HG02884 (cell line): ENCODE measurements around the gene GPR150.
"Not testable (repeated sequence)": the region's sequence is repeated elsewhere in the genome, so short reads cannot be mapped to it uniquely, and the experiment has no call there.

ENCODE experiments used
- ATAC-seq: cut with Tn5 transposase; IDR thresholded peaks from one replicate; pipeline ENCODE4 v1.9.1; 2021; ENCODE audit warnings: mild to moderate bottlenecking, moderate library complexity; ENCODE audit not compliant: unreplicated experiment

GPR150 gene

DNA sequence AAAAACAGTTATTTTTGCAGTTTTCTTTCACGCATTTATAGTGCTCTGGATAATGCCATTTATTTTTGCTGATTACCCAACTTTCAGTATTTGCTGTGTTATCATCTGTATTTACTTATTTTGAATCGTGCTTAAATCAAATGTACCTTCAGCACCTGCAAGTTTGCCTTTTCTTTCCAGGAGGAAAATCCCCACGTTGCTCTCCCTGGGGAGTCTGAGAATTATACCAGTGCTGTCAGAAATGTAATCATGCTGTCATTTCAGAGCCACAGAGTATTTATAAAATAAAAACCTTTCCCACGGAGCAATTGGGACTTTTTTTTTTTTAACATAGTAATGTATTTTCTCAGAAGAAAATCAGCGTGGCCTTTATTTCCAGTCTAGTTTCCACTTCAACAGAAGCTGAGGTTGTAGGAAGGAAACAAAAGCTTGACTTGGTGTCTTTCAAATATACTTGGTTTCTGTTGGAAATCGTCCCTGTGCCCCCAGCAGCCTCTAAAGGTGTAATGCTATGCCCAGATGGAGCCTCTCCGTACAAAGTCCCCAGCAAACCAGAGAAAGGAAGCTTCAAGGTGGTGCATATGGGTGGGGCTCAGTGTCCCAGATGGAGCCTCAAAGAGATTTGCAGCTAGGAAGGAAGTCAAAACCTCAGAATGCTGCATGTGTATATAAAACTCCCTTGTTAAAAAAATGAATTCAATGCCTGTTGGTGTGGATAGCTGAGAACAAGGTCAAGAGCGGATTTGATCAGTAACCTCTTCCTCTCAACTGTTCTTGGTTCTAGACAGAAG lies 2.1 kb downstream of the GPR150 start:
- ATAC-seq: no peak

DNA sequence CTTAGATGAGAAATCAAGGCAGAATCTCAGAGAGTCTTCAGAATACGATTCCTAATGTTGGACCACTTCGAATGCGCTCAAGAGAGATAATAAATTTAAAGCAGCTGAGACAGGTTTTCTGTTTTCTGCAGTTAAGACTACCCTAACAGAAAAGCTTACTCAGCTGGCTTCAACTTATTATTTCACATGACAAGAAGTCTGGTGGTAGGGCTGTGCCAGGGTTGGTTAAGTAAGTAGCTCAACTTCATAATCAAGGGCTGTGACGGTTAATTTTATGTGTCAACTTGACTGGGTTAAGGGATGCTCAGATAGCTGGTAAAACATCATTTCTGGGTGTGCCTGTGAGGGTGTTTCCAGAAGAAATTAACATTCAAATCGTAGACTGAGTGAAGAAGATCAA lies 3.8 kb downstream of the GPR150 start:
- no peak for ATAC-seq

DNA sequence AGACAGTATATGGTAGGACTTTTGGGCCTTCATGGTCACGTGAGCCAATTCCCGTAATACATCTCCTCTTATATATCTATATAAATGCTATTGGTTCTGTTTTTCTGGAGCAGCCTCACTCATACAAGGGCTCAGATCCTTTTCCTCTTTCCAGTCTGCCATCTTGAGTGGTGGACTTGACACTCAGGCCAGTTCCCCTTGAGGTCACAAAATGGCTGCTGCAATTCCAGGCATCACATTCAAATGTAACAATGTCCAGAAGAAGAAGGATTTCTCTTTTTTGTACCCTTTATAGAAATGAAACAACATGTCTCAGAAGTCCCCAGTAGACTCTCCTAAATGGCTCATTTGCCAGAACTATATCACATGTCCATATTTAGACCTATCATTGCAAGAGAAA lies 4.5 kb downstream of the GPR150 start:
- no peak for ATAC-seq

DNA sequence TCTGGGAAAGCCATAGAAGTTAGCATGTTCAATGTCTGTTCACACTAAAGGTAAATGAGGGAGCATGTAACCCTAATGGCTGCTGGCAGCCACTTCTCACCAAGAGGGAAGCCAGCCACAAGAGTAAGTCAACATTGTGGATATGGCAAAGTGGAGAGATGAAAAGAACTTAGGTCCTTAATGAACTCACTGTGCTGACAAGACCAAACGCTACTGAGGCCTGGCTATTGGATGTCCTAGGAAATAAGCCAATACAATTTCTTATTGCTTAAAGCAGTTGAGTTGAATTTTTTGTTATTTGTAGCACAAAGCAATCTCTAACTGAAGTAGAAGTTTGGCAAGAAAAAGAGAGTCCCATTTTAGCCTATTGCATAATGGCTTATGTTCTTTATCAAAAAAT lies 6.8 kb downstream of the GPR150 start:
- ATAC-seq: no peak

DNA sequence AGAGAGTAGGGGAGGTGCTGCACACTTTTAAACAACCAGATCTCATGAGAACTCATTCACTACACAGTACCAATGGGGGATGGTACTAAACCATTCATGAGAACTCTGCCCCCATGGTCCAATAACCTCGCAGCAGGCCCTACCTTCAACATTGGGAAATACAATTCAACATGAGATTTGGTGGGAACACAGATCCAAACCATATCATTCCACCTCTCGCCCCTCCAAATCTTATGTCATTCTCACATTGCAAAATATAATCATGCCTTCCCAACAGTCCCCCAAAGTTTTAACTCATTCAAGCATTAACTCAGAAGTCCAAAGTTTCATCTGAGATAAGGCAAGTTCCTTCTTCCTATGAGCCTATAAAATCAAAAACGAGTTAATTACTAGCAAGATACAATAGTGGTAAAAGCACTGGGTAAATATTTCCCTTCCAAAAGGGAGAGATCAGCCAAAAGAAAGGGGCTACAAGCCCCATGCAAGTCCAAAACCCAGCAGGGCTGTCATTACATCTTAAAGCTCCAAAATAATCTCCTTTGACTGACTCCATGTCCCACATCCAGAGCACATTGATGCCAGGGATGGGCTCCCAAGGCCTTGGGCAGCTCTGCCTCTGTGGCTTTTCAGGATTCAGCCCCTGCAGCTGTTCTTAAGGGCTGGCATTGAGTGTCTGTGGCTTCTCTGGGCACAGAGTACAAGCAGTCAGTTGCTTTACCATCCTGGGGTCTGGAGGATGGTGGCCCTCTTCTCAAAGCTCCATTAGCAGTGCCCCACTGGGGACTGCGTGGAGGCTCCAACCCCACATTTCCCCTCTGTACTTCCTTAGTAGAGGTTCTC lies 8.3 kb downstream of the GPR150 start:
- ATAC-seq: no peak

DNA sequence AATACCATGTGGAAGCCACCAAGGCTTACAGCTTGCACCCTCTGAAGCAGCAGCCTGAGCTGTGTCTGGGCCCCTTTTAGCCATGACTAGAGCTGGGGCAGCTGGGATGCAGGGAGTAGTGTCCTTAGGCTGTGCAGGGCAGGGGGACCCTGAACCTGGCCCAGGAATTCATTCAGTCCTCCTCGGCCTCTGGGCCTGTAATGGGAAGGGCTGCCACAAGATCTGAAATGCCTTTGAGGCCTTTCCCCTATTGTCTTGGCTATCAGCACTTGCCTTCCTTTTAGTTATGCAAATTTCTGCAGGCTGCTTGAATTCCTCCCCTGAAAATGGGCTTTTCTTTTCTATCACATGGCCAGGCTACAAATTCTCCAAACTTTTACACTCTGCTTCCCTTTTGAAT lies 9.0 kb downstream of the GPR150 start:
- no peak for ATAC-seq

DNA sequence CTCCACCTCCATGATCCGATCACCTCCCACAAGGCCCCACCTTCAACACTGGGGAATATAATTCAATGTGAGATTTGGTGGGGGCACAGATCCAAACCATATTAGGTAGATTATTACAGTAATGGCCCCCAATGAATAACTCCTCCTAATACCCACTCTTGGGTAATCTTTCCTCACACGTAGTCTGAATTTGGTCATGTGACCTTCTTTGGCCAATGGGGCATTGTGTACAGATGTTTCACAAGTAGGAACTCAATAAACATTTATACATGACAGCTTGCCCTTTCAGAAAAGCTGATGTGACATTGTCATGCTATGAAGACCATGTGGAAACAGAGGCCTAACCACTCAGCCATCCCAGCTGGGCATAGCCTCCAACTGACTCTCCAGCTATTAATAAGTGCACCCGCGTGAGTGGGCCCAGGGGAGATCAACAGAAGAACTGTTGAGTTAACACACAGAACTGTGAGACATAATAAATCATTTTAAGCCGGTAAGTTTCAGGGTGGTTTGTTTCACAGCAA lies 10.6 kb downstream of the GPR150 start:
- no peak for ATAC-seq

DNA sequence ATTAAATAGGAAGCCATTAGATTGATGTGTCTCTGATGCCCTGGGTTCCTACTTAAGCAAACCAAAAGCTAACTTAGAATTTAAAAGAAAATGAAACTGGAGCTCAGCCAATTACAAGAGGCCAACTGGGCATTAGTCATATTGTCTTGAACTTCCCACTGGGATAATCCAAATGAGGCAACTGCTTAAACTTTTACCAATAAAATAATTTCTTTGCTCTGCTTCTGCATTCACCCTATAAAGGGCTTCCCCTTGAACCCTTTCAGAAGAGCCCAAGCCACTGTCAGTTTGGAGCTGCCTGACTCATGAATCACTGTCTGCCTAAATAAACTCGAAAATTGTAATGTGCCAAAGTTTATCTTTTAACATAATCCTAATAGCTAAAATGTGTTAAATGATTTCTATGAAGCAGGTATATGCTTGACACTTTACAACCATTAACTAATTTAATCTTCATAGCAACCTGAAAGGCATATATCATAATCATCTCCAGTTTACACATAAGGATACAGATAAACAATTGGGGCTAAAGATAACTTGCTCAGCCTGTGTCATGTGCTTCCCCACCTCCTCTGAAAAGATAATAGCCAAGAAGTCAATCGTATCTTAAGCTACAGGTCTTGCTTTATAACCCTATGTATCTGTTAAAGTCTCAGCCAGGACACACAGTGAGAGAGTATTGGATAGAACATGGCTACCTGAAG lies 11.5 kb downstream of the GPR150 start:
- peak; percentile 10 for ATAC-seq

DNA sequence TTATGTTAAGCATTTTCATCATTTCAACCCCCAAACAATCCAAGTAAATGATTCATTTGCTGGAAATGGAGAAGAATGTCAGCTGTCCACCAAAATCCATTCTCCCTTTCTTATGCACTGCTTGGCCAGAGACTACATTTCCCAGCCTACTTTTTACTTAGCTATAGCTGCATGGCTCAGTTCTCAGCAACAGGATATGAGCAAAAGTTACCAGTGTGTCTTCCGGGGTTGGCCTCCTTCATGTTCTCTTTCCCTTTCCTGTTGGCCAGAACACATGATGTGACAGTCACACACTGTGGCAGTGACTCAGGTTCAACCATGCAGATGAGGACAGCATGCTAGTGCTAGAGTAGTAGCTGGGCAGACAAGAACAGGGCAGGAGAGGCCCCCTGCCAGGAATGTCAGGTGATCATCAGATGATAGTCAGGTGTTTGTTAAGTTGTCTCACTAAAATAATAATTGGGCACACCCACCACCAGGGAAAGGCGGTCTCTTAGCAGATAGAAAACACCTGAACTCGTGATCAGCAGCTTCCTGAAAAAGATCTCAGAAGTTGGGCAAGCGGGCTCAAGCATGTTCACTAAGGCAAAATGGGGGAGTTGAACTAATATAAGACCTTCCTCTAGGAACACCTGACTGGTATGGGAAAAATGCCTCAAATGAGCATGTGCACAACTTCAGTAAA lies 12.2 kb downstream of the GPR150 start:
- peak; percentile 86 for ATAC-seq

DNA sequence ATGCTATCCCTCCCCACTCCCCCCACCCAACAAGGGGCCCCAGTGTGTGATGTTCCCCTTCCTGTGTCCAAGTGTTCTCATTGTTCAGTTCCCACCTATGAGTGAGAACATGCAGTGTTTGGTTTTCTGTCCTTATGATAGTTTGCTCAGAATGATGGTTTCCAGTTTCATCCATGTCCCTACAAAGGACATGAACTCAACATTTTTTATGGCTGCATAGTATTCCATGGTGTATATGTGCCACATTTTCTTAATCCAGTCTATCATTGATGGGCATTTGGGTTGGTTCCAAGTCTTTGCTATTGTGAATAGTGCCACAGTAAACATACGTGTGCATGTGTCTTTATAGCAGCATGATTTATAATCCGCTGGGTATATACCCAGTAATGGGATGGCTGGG lies 13.1 kb downstream of the GPR150 start:
- ATAC-seq: not testable (repeated sequence)

DNA sequence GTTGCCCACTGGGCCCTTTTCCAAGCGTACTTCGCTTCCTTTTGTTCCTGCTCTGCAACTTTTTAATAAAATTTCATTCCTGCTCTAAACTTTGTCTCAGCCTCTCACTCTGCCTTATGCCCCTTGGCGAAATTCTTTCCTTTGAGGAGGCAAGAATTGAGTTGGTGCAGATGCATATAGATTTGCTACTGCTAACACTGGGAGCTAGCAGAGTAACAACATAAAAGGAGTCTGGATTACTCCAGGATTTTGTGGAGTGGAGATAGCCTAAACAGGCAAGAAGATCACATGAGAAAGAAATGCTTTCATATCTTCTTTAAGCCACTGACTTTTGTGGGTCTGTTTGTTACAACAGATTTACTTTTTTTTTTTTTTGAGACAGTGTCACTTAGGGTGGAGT lies 13.8 kb downstream of the GPR150 start:
- ATAC-seq: no peak

DNA sequence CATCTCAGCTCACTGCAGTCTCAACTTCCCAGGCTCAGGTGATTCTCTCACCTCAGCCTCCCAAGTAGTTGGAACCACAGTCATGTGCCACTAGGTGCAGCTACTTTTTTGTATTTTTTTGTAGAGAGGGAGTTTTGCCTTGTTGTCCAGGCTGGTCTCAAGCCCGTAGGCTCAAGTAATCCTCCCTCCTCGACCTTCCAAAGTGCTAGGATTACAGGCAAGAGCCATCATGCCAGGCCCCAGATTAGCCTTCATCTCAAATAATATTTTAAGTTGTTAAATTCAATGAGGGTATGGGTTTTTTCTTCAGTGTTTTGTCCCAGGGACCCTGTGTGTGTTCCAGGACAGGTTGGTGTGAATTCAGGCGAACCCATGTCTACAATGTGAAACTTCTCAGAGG lies 14.2 kb downstream of the GPR150 start:
- no peak for ATAC-seq

DNA sequence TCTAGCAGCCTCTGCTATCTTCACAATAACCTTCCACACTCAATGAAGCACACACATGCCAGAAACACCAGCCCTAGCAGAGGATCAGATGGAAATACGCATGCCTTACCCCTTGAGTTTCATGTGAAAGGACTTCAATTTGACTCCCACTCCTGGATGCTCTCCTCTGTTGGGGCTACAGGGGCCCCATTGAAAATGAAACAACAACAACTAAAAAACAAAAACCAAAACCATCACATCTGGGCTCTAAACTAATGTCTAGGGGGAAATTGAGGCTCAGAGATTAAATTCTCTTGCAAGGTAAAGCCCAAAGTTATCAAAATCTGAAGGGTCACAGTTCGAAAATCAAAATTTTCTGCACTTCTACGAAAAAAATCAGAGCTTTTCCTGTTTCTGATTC lies 18.7 kb downstream of the GPR150 start:
- no peak for ATAC-seq

DNA sequence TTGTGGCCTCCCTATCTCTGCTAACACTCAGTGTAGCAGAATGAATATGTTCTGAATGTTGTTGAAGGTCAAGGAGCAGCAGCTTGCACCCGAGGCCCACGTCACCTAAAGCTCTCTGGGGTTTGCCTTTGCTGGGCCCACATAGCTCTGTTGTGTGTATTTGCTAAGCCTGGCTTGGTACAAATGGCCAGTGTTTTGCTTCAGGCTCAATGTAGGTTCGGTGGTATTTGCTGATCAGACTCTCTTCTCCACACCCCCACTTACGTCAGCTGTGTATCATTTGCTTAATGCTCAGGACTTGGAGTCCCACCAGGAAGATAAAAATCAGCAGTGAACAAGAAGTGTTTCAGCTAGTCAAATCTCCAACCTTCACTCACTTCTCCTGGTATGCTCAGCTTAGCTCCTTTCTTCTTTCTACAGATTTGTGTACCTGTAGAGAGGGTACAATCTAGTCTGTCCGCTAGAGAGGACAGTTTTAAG lies 21.9 kb downstream of the GPR150 start:
- ATAC-seq: no peak

DNA sequence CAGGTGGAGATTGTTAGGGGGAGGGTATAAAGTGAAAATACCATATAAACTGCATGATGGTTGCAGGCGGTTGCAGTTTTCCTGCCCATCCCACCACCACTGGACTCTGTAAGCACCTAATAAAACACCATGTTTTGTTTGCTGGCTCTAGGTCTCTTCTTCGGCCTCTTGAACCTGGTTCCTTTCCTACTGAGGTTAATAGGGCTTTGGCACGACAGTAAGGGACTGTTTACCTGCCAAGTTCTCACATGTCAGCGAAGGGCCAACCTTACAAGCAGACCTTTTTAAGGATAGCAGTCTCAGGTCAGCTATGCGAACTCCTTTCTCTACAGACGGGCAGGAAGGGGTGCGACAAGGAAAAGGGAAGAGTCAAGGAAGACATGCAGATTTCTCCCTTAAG lies 23.3 kb downstream of the GPR150 start:
- ATAC-seq: no peak

DNA sequence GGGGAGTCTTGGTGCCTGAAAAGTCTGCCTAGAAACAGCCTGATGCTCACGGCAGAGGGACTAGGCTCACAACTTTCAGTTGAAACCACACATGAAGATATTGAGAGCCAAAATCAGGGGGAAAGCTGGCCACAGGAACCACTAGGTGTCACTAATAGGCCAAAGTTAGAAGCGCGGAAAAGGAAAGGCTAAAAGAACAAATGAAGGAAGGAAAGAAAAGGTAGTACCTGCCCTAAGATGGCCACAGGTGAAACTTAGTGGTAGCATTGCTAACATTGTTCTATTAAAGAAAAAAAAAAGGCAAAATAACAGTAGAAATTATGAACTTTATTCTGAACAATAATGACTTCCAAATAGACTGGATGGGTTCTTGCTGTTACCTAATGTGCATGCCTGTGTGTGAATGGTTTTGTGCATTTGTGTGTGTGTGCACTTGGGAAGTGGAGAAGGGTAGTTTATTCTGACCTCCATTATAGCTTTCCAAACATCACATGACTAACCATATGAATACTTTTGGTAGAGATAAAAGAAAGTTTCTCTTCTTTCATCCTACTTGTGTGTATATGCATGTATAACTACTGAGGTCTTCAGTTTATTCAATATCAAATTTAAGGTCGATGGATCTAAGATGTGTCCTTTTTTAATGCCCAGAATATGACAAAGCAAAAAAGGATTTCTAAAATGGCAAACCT lies 24.6 kb downstream of the GPR150 start:
- ATAC-seq: peak; percentile 41

DNA sequence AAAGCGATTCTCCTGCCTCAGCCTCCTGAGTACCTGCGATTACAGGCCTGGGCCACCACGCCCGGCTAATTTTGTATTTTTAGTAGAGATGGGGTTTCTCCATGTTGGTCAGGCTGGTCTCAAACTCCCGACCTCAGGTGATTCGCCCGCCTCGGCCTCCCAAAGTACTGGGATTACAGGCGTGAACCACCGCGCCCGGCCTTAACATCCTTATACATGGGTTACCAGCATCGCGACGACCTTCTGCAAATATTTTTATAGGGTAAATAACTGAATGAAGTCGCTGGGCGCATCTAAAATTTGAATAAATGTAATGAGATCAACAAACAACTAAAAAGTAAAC lies 26.3 kb downstream of the GPR150 start:
- ATAC-seq: not testable (repeated sequence)

DNA sequence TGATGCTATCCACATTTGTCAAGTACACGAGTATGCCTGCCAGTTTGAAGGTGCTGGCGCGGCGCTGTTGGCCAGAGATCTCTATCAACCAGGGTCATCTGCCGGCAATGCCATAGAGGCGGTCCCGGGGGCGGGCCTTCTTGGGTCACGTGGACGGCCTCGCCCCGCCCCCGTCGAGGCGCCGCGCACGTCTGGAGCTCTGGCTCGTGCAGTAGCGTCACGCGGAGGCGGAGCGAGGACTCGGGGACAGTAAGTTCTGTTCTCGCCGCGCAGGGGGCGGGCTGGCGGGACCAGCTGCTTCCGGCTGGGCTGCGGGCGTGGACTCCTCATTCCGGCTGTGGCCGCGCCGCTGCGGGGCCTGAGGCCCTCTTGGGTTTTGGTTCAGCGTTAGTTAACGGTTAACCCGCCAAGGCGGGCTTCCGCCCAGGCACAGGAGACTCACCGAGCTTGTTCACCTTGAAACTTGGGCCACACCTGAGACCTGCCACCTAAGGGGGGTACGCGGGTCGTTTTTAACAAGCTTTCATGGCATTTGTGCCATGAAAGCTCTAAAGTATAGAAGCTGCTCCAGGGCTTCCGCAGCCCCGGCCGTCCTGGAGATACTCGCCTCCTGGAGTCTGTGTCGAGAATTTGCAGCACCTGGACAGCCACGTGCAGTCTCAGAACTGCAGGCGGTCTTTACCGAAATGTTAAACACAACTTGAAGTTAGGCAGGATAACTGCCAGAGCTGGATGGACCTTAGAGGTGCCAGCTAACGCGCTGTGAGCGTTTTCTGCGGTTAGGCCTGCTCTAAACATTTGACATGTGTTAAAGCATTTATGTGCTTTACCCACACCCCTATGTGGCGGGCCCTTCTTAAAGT lies 26.9 kb downstream of the GPR150 start, which contains the start of gene RFESD:
Gene RFESD, plus strand, starts transcription at position 209 of the 863 bp plus-strand sequence. CDS start 5,495 bp downstream, outside the sequence.
- ATAC-seq: peak; percentile 94
